ENCODE data around the gene CDKL2. TPM values are rescaled to one million over a fixed set of nuclear protein-coding genes. Genes with fewer than 3 reads are reported as not detected.
A peak's percentile ranks its signal among the peaks of the same experiment; 100 is the strongest.

The CDKL2 gene
- total RNA-seq, 1 donor from 2014 or later, result 20.6 TPM

DNA sequence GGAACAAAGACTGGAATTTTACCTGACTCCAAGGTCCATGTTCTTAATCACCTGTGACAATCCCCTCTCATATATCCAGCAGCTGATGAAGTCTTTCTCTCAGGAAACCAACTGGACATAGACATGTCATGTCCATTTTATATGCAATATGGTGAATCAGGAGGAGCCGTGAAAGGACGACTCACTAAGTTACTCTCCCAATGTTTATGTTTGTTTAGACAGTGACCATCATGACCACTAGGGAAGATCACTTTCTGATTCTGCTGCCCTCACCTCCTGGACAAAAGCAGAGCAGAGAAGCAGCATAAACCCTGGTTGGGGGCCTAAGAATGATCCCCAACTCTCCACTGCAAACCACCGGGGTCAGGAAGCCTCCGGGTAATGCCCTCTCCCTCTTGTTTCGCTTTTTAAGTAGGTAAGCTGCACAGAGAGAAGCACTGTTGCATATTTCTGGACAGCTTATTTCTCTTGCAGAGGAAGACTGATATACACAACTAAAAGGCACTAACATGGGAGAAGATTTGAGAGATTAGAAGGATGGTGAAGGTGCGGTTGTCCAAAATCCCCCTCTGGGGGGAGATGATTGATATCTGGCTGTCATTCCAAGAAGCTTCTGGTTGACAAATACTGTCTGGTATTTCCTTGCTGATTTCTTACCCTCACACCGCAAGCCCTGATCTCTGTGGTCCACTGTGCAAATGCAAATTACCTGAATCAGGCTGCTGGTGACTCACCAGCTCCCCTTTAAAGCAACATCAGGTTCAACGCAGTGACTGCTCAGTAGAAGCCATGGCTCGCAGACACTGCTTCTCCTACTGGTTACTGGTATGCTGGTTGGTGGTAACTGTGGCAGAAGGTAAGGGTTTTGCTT, 74.8 kb downstream of the CDKL2 start, which contains the start of gene ODAPH:
TSS of gene ODAPH (plus strand) at position 773 of the 871 bp plus-strand sequence. CDS start at position 790, 17 bp downstream.
- intact Hi-C loops (cut with DNase I), result no loop called here
- H3K27ac ChIP-seq, result no peak within 1 kb of the TSS

DNA sequence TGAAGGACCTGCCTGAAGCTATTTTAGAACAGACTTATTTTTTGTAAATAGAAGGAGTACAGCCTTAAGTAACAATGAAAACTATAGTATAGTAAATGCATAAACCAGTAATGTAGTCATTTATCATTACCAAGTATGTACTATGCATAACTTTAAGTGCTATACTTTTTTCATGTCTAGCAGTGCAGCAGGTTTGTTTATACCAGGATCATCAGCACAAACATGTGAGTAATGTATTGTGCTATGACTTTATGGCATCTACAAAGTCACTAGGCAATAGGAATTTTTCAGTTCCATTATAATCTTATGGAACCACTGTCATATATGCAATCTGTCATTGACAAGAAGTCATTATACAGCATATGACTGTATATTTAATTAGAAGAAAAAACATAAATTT, 77.9 kb downstream of the CDKL2 start:
- TF ChIP-seq, protein P1, sequence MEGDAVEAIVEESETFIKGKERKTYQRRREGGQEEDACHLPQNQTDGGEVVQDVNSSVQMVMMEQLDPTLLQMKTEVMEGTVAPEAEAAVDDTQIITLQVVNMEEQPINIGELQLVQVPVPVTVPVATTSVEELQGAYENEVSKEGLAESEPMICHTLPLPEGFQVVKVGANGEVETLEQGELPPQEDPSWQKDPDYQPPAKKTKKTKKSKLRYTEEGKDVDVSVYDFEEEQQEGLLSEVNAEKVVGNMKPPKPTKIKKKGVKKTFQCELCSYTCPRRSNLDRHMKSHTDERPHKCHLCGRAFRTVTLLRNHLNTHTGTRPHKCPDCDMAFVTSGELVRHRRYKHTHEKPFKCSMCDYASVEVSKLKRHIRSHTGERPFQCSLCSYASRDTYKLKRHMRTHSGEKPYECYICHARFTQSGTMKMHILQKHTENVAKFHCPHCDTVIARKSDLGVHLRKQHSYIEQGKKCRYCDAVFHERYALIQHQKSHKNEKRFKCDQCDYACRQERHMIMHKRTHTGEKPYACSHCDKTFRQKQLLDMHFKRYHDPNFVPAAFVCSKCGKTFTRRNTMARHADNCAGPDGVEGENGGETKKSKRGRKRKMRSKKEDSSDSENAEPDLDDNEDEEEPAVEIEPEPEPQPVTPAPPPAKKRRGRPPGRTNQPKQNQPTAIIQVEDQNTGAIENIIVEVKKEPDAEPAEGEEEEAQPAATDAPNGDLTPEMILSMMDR (IDR thresholded peaks at IDR 0.05), result no peak
- DNase-seq, result no peak
- ATAC-seq, result no peak
- no peaks in the 10 kb centered on the region for H3K27me3 ChIP-seq
- no peak overlapping the region for H3K27ac ChIP-seq
- intact Hi-C loops (cut with DNase I), result no loop called here
- H3K36me3 ChIP-seq, result no peaks in the 10 kb centered on the region
- H3K9me3 ChIP-seq, result no peaks in the 10 kb centered on the region
- H3K4me1 ChIP-seq, result no peaks in the 10 kb centered on the region
- no peak overlapping the region for H3K4me3 ChIP-seq

More for the DNA sequence above, 74.8 kb downstream of the CDKL2 start, which contains the start of gene ODAPH:
- Histone ChIP-seq H3K27me3 (no peaks in the 10 kb centered on the region), H3K4me3 (no peak within 1 kb of the TSS), H3K36me3 (no peaks in the 10 kb centered on the region), H3K4me1 (peaks cover 3% of the 10 kb centered on the region), H3K9me3 (no peaks in the 10 kb centered on the region)
- DNase-seq (no peak), ATAC-seq (no peak)
- TF ChIP-seq, protein P1 (IDR thresholded peaks at IDR 0.05), result no peak

DNA sequence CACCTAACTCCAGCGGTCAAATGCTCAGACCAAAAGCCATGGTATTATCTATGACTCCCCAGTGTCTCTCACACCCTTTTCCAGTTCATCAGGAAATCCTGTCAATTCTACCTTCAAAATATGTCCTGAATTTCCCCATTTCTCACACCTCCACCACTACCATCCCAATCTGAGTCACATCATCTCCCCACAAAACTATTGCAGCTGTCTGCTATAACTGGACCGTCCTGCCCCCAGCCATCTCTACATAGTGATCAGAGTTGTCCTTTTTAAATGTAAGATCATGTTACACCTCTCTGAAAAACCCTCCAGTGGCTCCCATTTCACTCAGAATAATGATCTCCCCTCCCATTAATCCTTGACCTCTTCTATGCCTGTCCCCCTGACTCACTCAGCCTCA, 81.3 kb downstream of the CDKL2 start:
- no peak overlapping the region for H3K4me3 ChIP-seq
- H3K4me1 ChIP-seq, result no peaks in the 10 kb centered on the region
- intact Hi-C loops (cut with DNase I), result no loop called here
- no peaks in the 10 kb centered on the region for H3K36me3 ChIP-seq
- no peak for ATAC-seq
- no peaks in the 10 kb centered on the region for H3K9me3 ChIP-seq
- TF ChIP-seq, protein P1 (IDR thresholded peaks at IDR 0.05), result no peak
- DNase-seq, result no peak
- H3K27ac ChIP-seq, result no peak overlapping the region
- no peaks in the 10 kb centered on the region for H3K27me3 ChIP-seq

DNA sequence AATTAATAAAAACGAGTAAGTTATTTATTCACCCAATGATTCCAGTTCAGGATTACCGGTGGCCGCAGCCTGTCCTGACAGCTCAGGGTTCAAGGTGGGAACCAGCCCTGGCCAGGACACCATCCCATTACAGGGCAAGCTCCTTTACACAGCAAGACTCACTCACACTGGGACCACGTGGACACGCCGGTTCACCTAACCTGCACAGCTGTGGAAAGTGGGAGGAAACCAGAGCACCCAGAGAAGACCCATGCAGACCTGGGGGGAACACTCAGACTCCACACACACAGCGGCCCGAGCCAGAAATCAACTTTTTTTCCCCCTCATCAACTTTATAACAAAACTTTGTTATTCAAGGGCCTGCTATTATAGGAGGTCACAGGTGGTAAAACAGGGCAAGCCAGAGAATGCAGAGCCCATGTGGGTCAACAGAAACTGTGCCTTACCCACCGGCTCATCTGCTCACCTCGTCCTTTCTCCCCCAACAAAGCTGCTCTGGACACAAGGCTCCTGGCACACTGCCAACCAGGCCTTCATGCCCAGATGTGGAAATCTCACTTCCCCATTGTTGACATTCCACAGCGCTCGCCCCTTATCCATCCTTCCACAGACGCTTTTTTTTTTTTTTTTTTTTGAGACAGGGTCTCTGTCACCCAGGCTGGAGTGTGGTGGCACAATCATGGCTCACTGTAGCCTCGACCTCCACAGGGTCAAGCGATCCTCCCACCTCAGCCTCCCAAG, 82.5 kb downstream of the CDKL2 start:
- TF ChIP-seq, protein P1 (IDR thresholded peaks at IDR 0.05), result no peak
- no peaks in the 10 kb centered on the region for H3K36me3 ChIP-seq
- no peaks in the 10 kb centered on the region for H3K27me3 ChIP-seq
- H3K9me3 ChIP-seq, result no peaks in the 10 kb centered on the region
- H3K27ac ChIP-seq, result no peak overlapping the region
- no peak overlapping the region for H3K4me3 ChIP-seq
- H3K4me1 ChIP-seq, result no peaks in the 10 kb centered on the region
- intact Hi-C loops (cut with DNase I), result no loop called here
- peak; percentile 22 for ATAC-seq
- no peak for DNase-seq

DNA sequence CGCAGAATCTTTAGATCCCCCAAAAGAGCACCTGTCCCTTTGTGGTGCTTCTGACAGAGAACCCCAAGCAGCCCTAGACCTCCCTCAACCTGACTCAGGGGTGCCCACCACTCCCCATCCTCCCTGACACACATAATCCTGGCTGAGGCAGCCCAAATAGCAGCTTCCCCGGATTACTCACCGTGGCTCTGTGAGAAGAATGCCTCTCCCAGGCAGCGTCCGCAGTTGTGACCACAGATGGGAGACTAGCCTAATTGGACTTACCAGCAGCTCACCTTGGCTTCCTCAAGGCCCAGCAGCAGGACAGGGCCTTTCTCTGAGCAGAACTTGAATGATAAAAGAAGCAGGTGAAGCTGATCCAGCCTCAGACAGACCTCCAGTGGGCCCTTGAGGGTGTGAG, 84.8 kb downstream of the CDKL2 start:
- no peak overlapping the region for H3K27ac ChIP-seq
- H3K9me3 ChIP-seq, result no peaks in the 10 kb centered on the region
- no peak for DNase-seq
- TF ChIP-seq, protein P1 (IDR thresholded peaks at IDR 0.05), result no peak
- intact Hi-C loops (cut with DNase I), result no loop called here
- ATAC-seq, result no peak
- peaks cover 2% of the 10 kb centered on the region for H3K36me3 ChIP-seq
- H3K27me3 ChIP-seq, result no peaks in the 10 kb centered on the region
- H3K4me3 ChIP-seq, result no peak overlapping the region
- no peaks in the 10 kb centered on the region for H3K4me1 ChIP-seq
